ENCODE measurements around the gene VPS13A.
"Not testable (repeated sequence)": the region's sequence is repeated elsewhere in the genome, so short reads cannot be mapped to it uniquely, and the experiment has no call there.

Gene VPS13A

DNA sequence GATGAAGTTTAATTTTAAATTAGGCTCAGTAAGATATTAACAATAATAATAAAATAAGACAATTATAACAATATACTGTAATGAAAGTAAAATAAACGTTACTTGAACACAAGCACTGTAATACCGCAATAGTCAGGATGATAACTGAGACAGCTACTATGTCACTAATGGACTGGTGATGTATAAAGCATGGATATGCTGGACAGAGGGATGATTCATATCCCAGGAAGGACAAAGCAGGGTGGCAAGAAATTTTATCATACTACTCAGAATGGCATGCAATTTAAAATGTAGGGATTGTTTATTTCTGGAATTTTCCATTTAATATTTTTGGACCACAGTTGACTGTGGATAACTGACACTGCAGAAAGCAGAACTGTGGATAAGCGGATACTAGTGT lies 196.9 kb downstream of the VPS13A start:
- DNase-seq (ENCODE audit: low spot score): no peak
- TF ChIP-seq, protein P1, sequence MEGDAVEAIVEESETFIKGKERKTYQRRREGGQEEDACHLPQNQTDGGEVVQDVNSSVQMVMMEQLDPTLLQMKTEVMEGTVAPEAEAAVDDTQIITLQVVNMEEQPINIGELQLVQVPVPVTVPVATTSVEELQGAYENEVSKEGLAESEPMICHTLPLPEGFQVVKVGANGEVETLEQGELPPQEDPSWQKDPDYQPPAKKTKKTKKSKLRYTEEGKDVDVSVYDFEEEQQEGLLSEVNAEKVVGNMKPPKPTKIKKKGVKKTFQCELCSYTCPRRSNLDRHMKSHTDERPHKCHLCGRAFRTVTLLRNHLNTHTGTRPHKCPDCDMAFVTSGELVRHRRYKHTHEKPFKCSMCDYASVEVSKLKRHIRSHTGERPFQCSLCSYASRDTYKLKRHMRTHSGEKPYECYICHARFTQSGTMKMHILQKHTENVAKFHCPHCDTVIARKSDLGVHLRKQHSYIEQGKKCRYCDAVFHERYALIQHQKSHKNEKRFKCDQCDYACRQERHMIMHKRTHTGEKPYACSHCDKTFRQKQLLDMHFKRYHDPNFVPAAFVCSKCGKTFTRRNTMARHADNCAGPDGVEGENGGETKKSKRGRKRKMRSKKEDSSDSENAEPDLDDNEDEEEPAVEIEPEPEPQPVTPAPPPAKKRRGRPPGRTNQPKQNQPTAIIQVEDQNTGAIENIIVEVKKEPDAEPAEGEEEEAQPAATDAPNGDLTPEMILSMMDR (IDR thresholded peaks at IDR 0.05; ENCODE audit: extremely low read depth, insufficient read depth, missing control alignments): no peak
- in situ Hi-C loops (cut with MboI; ENCODE audit: low pct_unique_long_range_greater_than_20kb, low sequenced_read_pairs, unreplicated experiment): no loop called here

DNA sequence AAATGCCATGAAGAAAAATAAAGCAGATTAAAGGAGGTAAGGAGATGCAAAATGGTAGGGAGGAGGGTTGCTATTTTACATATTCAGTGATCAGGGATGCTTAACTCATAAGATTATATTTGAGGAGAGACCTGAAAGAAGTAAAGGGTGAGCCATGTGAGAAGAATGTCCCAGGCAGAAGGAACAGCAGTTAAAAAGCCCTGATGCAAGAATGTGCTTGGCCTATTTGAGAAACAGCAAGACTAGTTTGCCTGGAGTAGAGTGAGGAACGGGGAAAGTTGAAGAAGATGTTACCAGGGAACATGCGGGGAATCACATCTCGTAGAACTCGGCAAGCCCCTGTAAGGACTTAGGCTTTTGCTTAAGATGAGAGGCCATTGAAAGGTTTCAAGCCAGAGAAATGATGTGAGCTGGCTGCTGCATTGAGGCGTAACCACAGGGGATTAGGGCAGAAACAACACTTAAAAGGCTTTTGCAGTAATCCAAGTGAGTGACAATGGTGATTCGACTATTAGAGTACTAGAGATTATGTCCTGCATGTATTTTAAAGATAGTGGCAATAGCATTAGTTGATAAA lies 198.7 kb downstream of the VPS13A start:
- TF ChIP-seq, protein P1 (IDR thresholded peaks at IDR 0.05; ENCODE audit: extremely low read depth, insufficient read depth, missing control alignments): no peak
- in situ Hi-C loops (cut with MboI; ENCODE audit: low pct_unique_long_range_greater_than_20kb, low sequenced_read_pairs, unreplicated experiment): no loop called here
- no peak for DNase-seq (ENCODE audit: low spot score)

DNA sequence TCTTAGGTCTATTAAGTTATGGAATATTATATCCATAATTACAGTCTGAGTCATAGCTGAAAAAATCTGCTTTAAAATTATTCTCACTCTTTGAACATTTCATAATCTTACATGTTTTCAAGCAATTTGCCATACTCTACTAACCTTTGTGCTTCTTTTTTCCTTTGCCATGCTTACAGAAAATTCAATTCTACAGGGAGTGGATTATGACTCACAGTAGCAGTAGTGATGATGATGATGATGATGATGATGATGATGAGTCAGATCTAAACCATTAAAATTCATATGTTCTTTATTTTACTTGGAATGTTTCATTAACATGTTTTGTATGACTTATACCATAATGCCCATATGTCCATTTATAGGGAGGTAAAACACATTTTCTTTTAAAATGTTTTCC lies 207.1 kb downstream of the VPS13A start:
- in situ Hi-C loops (cut with MboI; ENCODE audit: low pct_unique_long_range_greater_than_20kb, low sequenced_read_pairs, unreplicated experiment): no loop called here

DNA sequence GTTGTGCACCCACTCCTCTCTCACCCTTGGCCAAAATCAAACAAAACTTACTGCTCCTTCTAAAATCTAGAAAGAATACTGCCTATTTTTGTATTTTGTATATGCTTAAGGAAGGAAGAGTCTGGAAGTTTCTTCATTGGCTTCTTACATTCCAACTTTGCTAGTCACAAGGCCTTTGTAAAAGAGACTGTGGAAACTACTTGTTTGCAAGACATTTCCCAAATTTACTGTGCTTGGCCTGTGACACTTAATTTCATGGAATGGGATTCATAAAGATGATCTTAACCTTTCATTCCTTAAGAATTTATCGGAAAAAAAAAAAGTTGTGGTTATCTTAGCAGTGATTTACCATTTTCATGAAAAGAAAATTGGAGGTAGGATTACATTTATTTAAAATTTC lies 208.9 kb downstream of the VPS13A start:
- in situ Hi-C loops (cut with MboI; ENCODE audit: low pct_unique_long_range_greater_than_20kb, low sequenced_read_pairs, unreplicated experiment): no loop called here

More for the DNA sequence above, 207.1 kb downstream of the VPS13A start:
- TF ChIP-seq, protein P1 (IDR thresholded peaks at IDR 0.05; ENCODE audit: extremely low read depth, insufficient read depth, missing control alignments): no peak
- DNase-seq (ENCODE audit: low spot score): no peak

DNA sequence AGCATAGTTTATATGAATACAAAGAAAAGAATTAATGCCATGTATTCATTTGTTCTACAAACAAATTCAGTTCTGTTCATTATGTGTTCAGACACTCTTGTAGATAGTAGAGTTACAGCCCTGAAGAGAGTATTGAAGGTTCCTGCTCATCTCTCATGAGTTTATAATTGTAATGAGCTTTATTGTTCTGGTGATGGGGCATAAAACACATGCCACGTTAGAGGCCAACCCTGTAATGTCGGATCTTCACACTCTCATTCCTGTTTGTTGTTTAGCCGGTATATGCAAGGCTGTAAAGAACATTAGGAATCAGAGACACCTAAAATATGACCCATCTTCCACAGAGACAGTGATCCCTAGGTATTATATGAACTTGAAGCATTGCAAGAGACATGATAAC lies 214.5 kb downstream of the VPS13A start:
- in situ Hi-C loops (cut with MboI; ENCODE audit: low pct_unique_long_range_greater_than_20kb, low sequenced_read_pairs, unreplicated experiment): no loop called here
- DNase-seq (ENCODE audit: low spot score): no peak
- TF ChIP-seq, protein P1 (IDR thresholded peaks at IDR 0.05; ENCODE audit: extremely low read depth, insufficient read depth, missing control alignments): no peak

More for the DNA sequence above, 208.9 kb downstream of the VPS13A start:
- DNase-seq (ENCODE audit: low spot score): no peak
- TF ChIP-seq, protein P1 (IDR thresholded peaks at IDR 0.05; ENCODE audit: extremely low read depth, insufficient read depth, missing control alignments): no peak

DNA sequence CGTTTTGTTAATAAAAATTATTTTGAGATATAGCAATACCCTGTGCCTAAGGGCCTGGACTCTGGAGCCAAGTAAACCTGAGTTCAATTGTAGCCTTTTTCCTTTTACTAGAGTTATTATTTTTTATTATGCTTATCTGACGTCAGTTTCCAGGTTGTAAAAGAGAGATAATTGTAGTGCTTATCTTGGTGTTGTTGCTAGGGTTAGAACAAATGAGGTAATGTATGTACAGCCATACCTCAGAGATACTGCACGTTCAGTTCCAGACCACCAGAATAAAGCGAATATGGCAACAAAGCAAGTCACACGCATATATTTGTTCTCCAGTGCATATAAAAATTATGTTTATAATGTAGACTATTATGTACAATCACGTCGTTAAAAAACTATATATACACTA lies 215.0 kb downstream of the VPS13A start:
- TF ChIP-seq, protein P1 (IDR thresholded peaks at IDR 0.05; ENCODE audit: extremely low read depth, insufficient read depth, missing control alignments): no peak
- in situ Hi-C loops (cut with MboI; ENCODE audit: low pct_unique_long_range_greater_than_20kb, low sequenced_read_pairs, unreplicated experiment): no loop called here
- no peak for DNase-seq (ENCODE audit: low spot score)

DNA sequence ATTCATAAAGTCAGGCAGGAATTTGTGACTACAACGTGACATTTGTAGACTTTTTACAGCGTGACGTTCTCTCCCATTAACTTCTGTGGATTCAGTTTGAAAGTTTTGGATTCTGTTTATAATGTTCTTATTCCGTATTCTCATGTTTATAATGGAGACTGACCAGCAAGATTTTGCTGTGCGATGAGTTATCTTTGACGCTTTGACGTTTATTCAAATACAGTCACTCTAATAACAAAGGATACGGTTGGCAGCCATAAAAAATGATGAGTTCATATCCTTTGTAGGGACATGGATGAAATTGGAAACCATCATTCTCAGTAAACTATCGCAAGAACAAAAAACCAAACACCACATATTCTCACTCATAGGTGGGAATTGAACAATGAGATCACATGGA lies 221.2 kb downstream of the VPS13A start:
- DNase-seq (ENCODE audit: low spot score); in situ Hi-C loops (cut with MboI; ENCODE audit: low pct_unique_long_range_greater_than_20kb, low sequenced_read_pairs, unreplicated experiment): not testable (repeated sequence)
